GM18498 (cell line): ENCODE measurements around the gene FBXL17.

Experiments
- ATAC-seq: cut with Tn5 transposase; IDR thresholded peaks from one replicate; pipeline ENCODE4 v1.9.1; 2021; ENCODE audit warnings: mild to moderate bottlenecking, moderate library complexity; ENCODE audit not compliant: unreplicated experiment

The FBXL17 gene

GRCh38 chr5:107964722-107965121, 417.2 kb downstream of the FBXL17 start:
- ATAC-seq: no peak

DNA sequence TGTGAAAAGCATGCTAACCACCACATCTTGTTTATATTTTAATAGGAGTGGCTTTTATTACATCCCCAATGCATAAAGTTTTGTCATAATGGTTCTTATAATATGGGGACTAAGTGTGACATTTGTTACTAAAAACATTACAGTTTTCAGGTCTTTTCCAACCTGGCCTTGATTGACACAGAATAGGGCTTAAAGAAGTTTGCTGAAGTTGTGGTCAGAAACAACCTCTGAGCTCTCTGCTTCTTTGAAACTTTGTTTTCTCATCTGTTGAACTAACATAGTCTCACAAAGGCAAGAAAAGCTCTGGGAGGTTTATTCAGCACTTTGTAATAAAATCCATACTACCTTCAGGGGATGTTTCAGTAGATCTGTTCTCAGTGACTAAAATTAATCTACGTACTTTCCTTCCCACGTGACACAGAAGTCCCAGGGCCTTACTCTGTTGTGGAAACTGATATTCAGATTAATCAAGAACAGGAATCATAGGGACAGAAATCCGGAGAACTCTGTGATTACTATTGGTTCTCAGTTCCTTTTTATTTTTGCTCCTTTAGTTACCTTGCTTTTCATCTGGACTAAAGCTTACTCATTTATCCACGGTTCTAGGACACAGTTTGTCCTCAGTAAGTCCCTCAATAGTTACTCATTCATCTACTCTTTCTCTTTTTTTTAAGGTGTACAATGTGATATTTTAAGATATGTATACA, 422.2 kb downstream of the FBXL17 start:
- no peak for ATAC-seq

- no peak for ATAC-seq
Observed at GRCh38 chr5:107958861-107959260, 423.0 kb downstream of the FBXL17 start.

DNA sequence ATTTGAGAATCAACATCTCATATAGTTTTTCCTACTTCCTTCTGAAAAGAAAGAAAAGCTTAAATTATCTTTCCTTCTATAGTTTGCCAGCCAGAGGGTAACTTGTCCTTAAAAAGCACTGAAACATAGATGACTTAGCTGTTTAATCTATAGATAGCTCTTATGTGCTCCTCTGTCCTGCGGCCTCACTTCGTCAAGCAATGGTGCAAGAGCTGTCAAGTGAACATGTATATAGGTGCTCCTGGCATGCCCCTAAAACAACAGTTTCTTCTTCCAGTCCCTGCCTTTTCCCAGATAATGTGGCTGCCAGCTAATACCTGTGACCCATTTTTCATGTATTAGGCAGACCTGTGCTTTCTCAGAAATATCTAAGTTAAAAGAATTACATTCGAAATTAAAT, 423.5 kb downstream of the FBXL17 start:
- ATAC-seq: no peak

DNA sequence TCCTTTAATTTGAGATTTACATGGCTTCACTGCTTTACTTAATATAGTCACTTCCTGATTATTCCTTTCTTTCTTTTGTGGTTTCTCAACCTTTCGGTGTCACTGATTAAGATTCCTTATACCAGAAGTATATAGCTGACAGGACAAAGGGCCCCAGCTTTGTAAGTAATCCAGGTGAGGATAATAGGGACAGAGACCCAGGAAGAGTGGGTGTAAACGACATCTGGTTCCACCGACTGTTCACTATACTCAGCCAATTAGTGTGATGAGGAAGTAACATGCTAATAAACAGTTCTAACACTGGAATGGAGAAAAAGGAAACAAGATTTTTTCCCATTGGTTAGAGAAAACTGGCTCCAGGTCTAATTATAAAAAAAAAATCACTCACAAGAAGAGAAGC, 424.8 kb downstream of the FBXL17 start:
- no peak for ATAC-seq

DNA sequence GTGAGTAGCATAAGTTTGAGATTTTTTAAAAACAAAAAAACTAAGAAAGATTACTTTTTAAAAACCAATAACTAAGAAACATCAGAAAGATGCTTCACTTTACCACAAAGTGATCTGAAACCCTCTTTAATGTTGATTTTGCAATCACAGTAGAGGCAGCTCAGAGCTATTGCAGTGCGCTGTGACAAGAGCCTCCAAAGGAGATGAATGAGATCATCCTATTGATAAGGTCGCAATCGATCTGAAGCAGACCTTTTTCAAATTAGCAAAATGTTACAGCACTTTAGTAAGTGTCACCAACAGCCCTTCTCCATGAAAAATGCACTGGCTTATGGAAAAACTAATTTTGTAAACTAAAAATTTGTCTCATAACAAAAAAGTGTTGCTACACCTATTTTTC, 426.6 kb downstream of the FBXL17 start:
- no peak for ATAC-seq

DNA sequence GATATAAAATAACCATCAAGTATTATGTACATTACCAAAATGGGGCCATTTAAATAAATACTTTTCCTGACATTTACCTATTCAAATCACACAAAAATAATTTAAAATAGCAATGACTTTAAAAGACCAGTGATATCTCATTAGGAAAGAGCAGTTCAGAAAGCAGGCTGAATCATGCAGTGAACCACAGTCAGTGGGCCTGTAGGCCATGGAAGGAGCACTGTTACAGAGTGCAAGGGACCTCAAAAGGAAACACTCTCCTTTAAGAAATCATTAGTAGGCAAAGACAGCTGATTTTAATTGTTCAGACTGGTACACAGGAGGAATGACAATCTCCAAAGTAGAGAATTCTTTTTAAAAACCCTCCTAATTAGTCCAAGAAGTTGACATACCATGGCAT, 427.6 kb downstream of the FBXL17 start:
- ATAC-seq: no peak

DNA sequence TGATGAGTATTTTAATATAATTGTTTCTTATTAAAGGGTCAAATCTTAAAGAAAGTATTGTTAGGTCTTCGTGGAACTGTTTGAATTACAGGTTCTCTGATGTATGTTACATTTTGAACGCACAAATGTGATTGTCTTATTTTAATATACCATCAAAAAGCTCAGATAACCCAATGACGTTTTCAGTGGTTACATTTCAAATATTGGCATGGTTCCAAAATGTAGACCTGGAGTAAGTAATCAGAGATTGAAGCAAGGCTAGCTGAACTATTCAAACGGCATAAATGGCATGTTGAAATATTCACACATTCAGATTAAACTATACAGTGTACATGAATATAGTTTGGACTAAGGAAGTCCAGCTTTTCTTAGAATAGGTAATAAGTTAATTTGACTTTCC, 429.4 kb downstream of the FBXL17 start:
- ATAC-seq: no peak

DNA sequence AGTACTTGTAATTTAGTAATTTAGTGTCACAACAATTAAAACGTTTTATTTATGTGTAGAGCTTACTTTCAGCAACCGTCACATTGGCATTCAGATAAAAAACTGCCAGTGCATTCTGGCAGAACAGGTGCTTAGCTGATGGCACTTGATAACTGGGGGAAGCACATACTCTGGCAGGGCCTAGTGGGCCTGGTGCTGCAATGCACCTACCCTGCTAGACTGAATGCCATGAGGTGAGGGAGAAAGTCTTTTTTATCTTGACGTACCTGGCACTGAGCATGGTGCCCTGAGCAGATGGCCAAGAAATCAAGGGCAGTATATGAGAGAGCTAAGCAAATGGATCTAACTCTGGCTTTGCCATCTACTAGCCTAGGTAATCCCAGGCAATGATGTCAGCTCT, 430.6 kb downstream of the FBXL17 start:
- no peak for ATAC-seq

DNA sequence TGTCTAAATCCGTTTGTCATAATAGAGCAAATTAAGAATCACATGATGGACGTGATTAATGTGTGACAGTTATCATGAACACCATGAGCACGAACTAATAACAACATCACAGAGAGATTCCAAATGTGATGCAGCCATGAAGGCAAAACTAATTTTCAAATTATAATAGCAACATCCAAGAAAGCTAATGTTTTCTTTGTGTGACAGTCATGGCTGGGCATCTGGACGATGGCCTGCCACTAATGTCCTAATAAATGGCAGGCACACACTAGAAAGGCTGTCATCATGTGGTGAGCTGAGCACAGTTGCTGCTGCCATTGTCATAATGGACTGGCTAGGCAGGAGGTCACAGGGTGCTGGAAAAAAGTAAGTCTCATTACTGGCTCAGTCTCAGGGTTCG, 431.1 kb downstream of the FBXL17 start:
- ATAC-seq: no peak

- no peak for ATAC-seq
Observed at GRCh38 chr5:107949688-107950341, 432.1 kb downstream of the FBXL17 start.

- ATAC-seq: no peak
Observed at GRCh38 chr5:107948377-107948776, 433.5 kb downstream of the FBXL17 start.

GRCh38 chr5:107945061-107945460, 436.8 kb downstream of the FBXL17 start:
- no peak for ATAC-seq

GRCh38 chr5:107943923-107944322, 438.0 kb downstream of the FBXL17 start:
- ATAC-seq: no peak

GRCh38 chr5:107941036-107941435, 440.9 kb downstream of the FBXL17 start:
- ATAC-seq: no peak

DNA sequence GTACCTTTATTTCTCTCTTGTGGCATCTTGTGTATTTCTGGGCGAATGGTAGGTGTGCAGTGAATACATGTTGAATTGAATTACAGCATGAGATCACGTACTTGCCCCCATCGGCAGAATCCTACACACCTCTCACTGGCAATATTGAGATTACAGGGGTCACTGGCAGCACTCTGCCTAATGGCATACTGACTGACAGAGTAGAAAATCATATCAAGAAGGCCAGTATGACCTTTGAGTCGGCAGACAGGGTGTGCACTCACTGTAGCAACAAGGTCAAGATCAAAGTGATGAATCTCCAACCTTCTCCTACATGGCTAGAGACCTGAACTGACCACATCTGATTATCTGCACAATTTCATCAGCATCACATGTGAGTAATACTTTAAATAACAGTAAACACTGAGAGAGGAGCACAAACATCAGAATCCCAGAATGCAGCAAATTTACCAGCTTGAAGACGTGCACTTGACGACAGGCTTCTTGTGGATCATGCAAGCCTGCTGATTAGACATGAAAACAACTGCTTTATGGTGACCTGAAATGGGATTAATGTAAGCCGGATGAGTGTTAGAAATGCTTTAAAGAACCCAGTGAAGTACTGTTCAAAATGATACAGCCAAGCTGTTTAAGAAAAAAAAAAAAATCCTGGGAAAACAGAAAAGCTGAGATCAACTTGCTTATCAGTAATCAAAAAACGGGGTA, 444.1 kb downstream of the FBXL17 start:
- no peak for ATAC-seq

DNA sequence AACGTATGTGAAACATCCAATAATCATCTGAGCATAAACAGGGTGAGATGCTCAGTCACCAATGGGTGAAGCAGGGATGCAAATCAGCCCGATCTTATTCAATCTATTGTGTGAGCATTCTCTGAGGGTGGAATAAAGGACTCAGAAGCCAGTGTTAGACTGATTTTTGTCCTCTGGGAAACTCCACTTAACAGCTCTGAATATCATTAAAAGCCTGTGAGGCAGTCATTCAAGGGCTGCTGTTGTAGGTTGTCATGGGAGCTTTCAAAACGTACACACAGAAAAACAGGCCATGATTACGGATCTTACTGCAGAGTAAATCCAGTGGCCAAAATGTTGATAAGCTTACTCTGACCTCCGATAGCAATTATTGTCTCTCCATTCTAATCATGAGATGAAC, 444.7 kb downstream of the FBXL17 start:
- ATAC-seq: no peak

GRCh38 chr5:107936515-107936914, 445.4 kb downstream of the FBXL17 start:
- no peak for ATAC-seq

GRCh38 chr5:107935645-107936044, 446.3 kb downstream of the FBXL17 start:
- no peak for ATAC-seq

DNA sequence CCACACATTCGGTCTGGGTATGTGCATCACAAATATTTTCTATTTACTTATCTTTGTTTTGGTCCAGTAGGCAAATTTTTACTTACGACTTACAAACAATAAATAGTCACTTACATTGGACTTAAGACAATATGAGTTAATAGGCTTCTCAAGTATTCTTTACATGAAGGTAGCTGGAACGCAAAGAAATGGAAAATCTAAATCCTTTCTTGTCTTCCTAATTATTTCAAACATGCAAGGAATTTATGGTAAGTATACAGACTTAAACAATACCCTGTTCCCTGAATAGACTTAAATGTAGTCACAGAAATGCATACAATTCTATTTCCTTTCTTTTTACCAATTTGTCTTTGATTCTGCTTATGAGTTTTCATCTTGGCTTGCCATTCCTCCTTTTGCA, 448.6 kb downstream of the FBXL17 start:
- ATAC-seq: no peak

GRCh38 chr5:107930891-107931290, 451.0 kb downstream of the FBXL17 start:
- no peak for ATAC-seq

GRCh38 chr5:107930092-107930491, 451.8 kb downstream of the FBXL17 start:
- no peak for ATAC-seq
